HuH-7 (cell line): ENCODE data around the gene ZNF132.
"Not testable (repeated sequence)": the region's sequence is repeated elsewhere in the genome, so short reads cannot be mapped to it uniquely, and the experiment has no call there.

Source experiments
- DNase-seq: peaks from one replicate; pipeline ENCODE4 v3.0.0; 2011; ENCODE audit warnings: low spot score

The ZNF132 gene

GRCh38 chr19:58439576-58440554, at the start of gene ZNF132:
ZNF132 (minus strand) TSS chr19:58440153; CDS start chr19:58439821, 332 bp downstream.
- no peak for DNase-seq

- not testable (repeated sequence) for DNase-seq
Observed at GRCh38 chr19:58484349-58484748, 44.4 kb upstream of the ZNF132 start.

GRCh38 chr19:58483776-58484175, 43.8 kb upstream of the ZNF132 start:
- no peak for DNase-seq

- DNase-seq = no peak
Observed at GRCh38 chr19:58482372-58482771, 42.4 kb upstream of the ZNF132 start.

- no peak for DNase-seq
Observed at GRCh38 chr19:58480831-58481230, 40.9 kb upstream of the ZNF132 start.

GRCh38 chr19:58480481-58480830, 40.5 kb upstream of the ZNF132 start:
- no peak for DNase-seq

- DNase-seq = no peak
Observed at GRCh38 chr19:58479736-58480480, 40.0 kb upstream of the ZNF132 start.

GRCh38 chr19:58479303-58479702, 39.4 kb upstream of the ZNF132 start:
- no peak for DNase-seq

GRCh38 chr19:58477871-58478270, 37.9 kb upstream of the ZNF132 start:
- no peak for DNase-seq

- no peak for DNase-seq
Observed at GRCh38 chr19:58477130-58477529, 37.2 kb upstream of the ZNF132 start.

- DNase-seq = no peak
Observed at GRCh38 chr19:58476498-58477015, 36.6 kb upstream of the ZNF132 start.

- peak; percentile 95 for DNase-seq
Observed at GRCh38 chr19:58475714-58476497, 36.0 kb upstream of the ZNF132 start, which contains the start of gene ZNF446. ZNF446 (plus strand) TSS chr19:58476352; CDS start chr19:58477219, 867 bp downstream.

- no peak for DNase-seq
Observed at GRCh38 chr19:58474997-58475713, 35.2 kb upstream of the ZNF132 start.

- DNase-seq = no peak
Observed at GRCh38 chr19:58474291-58474996, 34.5 kb upstream of the ZNF132 start.

- no peak for DNase-seq
Observed at GRCh38 chr19:58473775-58474174, 33.8 kb upstream of the ZNF132 start.

- DNase-seq = no peak
Observed at GRCh38 chr19:58471736-58472135, 31.8 kb upstream of the ZNF132 start.

- DNase-seq = not testable (repeated sequence)
Observed at GRCh38 chr19:58470837-58471543, 31.0 kb upstream of the ZNF132 start.

GRCh38 chr19:58469241-58470013, 29.5 kb upstream of the ZNF132 start:
- no peak for DNase-seq

GRCh38 chr19:58468216-58468839, 28.4 kb upstream of the ZNF132 start:
- no peak for DNase-seq
